ENCODE data around the gene CELF2. TPM values are rescaled to one million over a fixed set of nuclear protein-coding genes. Genes with fewer than 3 reads are reported as not detected.

The CELF2 gene
- 20.9 and 24.7 TPM in 2 replicates for polyA plus RNA-seq (2011; rRNA removed)
- 26.2 and 26.7 TPM in 2 replicates for polyA minus RNA-seq (2011; rRNA and poly(A)+ RNA removed)

DNA sequence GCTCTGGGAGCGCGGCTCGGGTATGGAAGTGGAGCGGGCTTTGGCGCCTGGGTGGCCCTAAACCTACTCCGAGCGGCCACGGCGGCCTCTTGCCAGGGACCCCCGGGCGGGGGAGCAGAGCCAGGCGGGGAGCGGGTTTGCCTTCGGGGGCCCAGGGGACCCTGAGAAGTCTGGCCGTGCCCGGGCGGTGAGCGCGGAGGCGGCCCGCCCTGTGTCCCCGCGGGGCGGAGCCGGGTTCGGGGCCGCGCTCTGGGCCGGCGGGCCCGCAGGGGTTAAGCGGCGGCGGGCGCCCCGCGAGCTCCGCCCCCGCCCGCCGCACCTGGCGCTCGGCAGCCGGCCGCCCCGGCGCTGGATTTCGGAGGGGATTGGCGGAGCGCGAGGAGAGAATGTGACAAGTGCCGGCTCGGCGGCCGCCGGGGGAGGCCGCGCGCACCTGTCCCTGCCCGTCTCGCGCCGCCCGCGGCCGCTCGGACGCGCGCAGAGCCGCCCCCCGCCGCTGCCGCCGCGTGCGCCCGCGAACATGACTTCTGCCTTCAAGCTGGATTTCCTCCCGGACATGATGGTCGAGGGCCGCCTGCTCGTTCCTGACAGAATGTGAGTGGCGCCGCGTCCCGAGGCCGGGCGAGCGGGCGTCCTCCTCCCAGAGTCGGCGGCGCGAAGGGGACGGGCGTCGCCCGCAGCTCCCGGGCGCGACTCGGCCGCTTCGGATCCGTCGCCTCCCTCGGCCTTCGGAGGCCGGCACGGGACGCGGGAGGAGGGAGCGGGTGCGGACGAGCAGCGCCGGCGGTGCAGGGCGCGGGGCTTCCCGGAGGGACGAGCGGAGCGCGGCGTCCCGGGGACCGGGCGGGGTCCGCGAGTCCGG lies at the start of gene CELF2:
Gene CELF2 (plus strand): TSS at position 303 of the 862 bp plus-strand sequence. CDS start 218 bp downstream, at position 521.
- ChIA-PET POLR2A (no interaction called here), CTCF (no interaction called here)

DNA sequence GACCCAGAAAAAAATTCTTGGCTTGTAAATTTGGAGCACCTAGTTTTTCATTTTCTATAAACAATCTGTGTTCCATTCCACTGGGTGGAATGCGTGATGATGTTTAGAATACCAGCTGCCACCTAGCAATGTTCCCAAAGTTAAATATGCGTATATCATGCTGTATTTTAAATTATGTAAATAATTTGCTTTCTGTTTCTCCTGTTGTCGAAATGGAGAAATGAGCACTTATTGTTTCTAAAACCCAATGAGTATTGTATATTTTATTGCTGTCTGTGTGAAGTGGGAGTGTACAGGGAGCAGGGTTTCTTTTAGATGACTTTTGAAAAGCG lies 49.4 kb upstream of the CELF2 start:
- Histone ChIP-seq H3K9me3 (ENCODE audit: control insufficient read depth, insufficient read depth, low read length) (no peaks in the 10 kb centered on the region), H3K4me3 (ENCODE audit: low read depth, low read length) (no peak overlapping the region), H3K27ac (ENCODE audit: low read depth, low read length) (no peak overlapping the region), H3K27me3 (ENCODE audit: control insufficient read depth, insufficient read depth, low read length) (no peaks in the 10 kb centered on the region)
- TF ChIP-seq, protein P1, sequence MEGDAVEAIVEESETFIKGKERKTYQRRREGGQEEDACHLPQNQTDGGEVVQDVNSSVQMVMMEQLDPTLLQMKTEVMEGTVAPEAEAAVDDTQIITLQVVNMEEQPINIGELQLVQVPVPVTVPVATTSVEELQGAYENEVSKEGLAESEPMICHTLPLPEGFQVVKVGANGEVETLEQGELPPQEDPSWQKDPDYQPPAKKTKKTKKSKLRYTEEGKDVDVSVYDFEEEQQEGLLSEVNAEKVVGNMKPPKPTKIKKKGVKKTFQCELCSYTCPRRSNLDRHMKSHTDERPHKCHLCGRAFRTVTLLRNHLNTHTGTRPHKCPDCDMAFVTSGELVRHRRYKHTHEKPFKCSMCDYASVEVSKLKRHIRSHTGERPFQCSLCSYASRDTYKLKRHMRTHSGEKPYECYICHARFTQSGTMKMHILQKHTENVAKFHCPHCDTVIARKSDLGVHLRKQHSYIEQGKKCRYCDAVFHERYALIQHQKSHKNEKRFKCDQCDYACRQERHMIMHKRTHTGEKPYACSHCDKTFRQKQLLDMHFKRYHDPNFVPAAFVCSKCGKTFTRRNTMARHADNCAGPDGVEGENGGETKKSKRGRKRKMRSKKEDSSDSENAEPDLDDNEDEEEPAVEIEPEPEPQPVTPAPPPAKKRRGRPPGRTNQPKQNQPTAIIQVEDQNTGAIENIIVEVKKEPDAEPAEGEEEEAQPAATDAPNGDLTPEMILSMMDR (IDR thresholded peaks at IDR 0.05; ENCODE audit: low read depth, low read length): no peak
- POLR2A ChIA-PET: no interaction called here
- no peak for DNase-seq (ENCODE audit: low read depth, low spot score)
- CTCF ChIA-PET: interaction anchor here (0.6 kb wide), 1 partner anchor 12 kb away, joined by 3 read pairs; no protein-coding TSS in a partner anchor

More for the DNA sequence above, at the start of gene CELF2:
- TF ChIP-seq, protein P1 (IDR thresholded peaks at IDR 0.05; ENCODE audit: low read depth, low read length): no peak
- no peak for DNase-seq (ENCODE audit: low read depth, low spot score)
- H3K27ac ChIP-seq (ENCODE audit: low read depth, low read length): no peak within 1 kb of the TSS
- H3K27me3 ChIP-seq (ENCODE audit: control insufficient read depth, insufficient read depth, low read length): peaks cover 25% of the 10 kb centered on the region
- H3K4me3 ChIP-seq (ENCODE audit: low read depth, low read length): peak within 1 kb of the TSS; percentile 57
- H3K9me3 ChIP-seq (ENCODE audit: control insufficient read depth, insufficient read depth, low read length): no peaks in the 10 kb centered on the region; the same call in 1 of the 2 replicates

DNA sequence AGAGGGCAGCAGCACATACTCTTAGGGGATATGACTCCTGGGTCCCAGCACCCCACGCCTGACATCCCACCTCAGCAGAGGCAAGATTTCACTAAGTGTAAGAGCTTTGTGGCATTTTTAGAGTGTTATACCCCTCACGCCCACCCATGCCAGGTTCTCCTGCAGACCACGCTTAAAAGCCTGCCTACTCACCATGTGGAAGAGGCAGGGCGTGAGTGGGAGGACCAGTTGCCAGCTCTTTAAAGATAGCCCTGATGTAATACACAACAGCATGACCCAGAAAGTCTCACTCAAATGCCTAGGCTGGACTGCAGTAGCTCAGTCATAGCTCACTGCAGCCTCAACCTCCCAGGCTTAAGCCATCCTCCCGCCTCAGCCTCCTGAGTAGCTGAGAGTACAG lies 44.4 kb upstream of the CELF2 start:
- POLR2A ChIA-PET: no interaction called here
- H3K27ac ChIP-seq (ENCODE audit: low read depth, low read length): no peak overlapping the region
- no peaks in the 10 kb centered on the region for H3K27me3 ChIP-seq (ENCODE audit: control insufficient read depth, insufficient read depth, low read length)
- no peaks in the 10 kb centered on the region for H3K9me3 ChIP-seq (ENCODE audit: control insufficient read depth, insufficient read depth, low read length)
- no peak for DNase-seq (ENCODE audit: low read depth, low spot score)
- TF ChIP-seq, protein P1 (IDR thresholded peaks at IDR 0.05; ENCODE audit: low read depth, low read length): no peak
- CTCF ChIA-PET: no interaction called here
- no peak overlapping the region for H3K4me3 ChIP-seq (ENCODE audit: low read depth, low read length)

DNA sequence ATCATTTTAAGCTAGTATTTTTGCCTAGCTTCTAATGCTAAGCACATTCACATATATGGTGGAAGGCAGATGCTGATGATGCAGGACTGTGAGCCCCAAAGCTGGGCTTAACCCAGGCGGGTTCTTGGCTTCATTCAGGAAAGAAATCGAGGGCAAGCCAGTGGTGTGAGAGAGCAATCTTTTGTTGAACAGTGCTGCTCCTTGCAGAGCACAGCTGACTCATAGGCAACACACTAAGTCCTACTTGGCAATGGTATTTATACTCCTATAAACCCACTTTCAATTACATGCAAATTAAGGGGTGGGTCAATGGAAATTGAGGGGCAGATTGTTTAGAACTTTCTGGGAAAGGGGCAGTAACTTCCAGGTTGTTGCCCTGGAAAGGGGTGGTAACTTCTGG lies 42.0 kb upstream of the CELF2 start:
- no peak for DNase-seq (ENCODE audit: low read depth, low spot score)
- H3K4me3 ChIP-seq (ENCODE audit: low read depth, low read length): no peak overlapping the region
- H3K27ac ChIP-seq (ENCODE audit: low read depth, low read length): no peak overlapping the region
- no peaks in the 10 kb centered on the region for H3K9me3 ChIP-seq (ENCODE audit: control insufficient read depth, insufficient read depth, low read length)
- ChIA-PET CTCF (no interaction called here), POLR2A (no interaction called here)
- TF ChIP-seq, protein P1 (IDR thresholded peaks at IDR 0.05; ENCODE audit: low read depth, low read length): no peak
- no peaks in the 10 kb centered on the region for H3K27me3 ChIP-seq (ENCODE audit: control insufficient read depth, insufficient read depth, low read length)

DNA sequence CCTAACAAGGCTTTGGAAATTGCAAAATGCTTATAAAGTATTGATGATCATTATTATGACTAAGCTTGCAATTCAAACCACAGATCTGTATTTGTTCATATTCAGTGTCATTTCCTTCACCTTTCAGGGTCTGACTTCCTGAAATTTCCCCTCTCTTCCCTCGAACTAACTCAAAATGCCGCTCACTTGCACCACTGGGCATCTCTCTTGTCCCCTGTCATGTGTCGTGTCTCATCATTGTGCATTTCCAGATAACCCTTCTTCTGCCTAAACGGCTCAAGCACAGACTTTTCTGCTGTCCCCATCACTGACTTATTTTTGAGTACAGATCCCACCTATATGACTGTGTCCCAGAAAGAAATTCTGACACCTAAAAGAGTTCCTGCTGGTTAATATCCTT lies 41.0 kb upstream of the CELF2 start:
- H3K4me3 ChIP-seq (ENCODE audit: low read depth, low read length): no peak overlapping the region
- CTCF ChIA-PET: no interaction called here
- DNase-seq (ENCODE audit: low read depth, low spot score): no peak
- no peaks in the 10 kb centered on the region for H3K9me3 ChIP-seq (ENCODE audit: control insufficient read depth, insufficient read depth, low read length)
- no peak overlapping the region for H3K27ac ChIP-seq (ENCODE audit: low read depth, low read length)
- TF ChIP-seq, protein P1 (IDR thresholded peaks at IDR 0.05; ENCODE audit: low read depth, low read length): no peak
- no peaks in the 10 kb centered on the region for H3K27me3 ChIP-seq (ENCODE audit: control insufficient read depth, insufficient read depth, low read length)
- POLR2A ChIA-PET: no interaction called here

All from AG04450 (cell line).